GM12878 (cell line): ENCODE measurements around the gene ZNF581. TPM values are rescaled to one million over a fixed set of nuclear protein-coding genes. Genes with fewer than 3 reads are reported as not detected.

Source experiments
- ATAC-seq: fragments of 200-7000 bp; cut with Tn5 transposase; 3 replicates; pipeline ENCODE4 v1.9.1; 2020; ENCODE audit warnings: mild to moderate bottlenecking, moderate library complexity
- BruUV-seq: library from RNA; stranded (reverse); fragments of 400-500 nt; replicated peaks from 2 replicates; lab custom pipeline; 2021; lab: Mats Ljungman, UMichigan
- CTCF ChIA-PET: fragments of 300-600 bp; sonication (Branson Sonifier 250); formaldehyde crosslinking; extraction: SDS; loops from one replicate; lab custom pipeline; 2021; ENCODE audit warnings: inconsistent platforms; lab: Yijun Ruan, JAX
- POLR2A ChIA-PET: fragments of 350-600 bp; formaldehyde crosslinking; extraction: SDS; loops from one replicate; lab custom pipeline; 2021; ENCODE audit warnings: inconsistent platforms; lab: Charles Lee
- RAD21 ChIA-PET: fragments of 300-600 bp; sonication (Branson Sonifier 250); formaldehyde crosslinking; loops from one replicate; lab custom pipeline; 2023; ENCODE audit warnings: antibody characterized with exemption; ENCODE audit not compliant: unreplicated experiment; lab: Charles Lee
- SMC1A ChIA-PET: fragments of 300-600 bp; sonication (Branson Sonifier 250); formaldehyde crosslinking; loops from one replicate; lab custom pipeline; 2023; ENCODE audit not compliant: unreplicated experiment, uncharacterized antibody; lab: Charles Lee
- DNase-seq: peaks from one replicate; pipeline ENCODE4 v3.0.0-alpha.2; 2011; ENCODE audit warnings: low read depth, low spot score
- FAIRE-seq: peaks from 3 replicates; lab custom pipeline; 2011; peaks lifted over from hg19 to GRCh38; lab: Jason Lieb, UNC
- H2AFZ ChIP-seq: 2 replicates; pipeline ENCODE4 v1.6.0; 2011; ENCODE audit warnings: low read depth, low read length, control low read depth; ENCODE audit not compliant: control insufficient read depth
- H3K27ac ChIP-seq: 2 replicates; pipeline ENCODE4 v1.5.1; 2011; ENCODE audit warnings: control low read depth; ENCODE audit not compliant: control insufficient read depth, insufficient read depth
- H3K27me3 ChIP-seq, 2 experiments: replicated peaks in 1 of 2; 2 replicates each; pipeline versions ENCODE4 v1.6.0 to v1.6.1; 2011; ENCODE audit warnings: low read length in 1 of 2; ENCODE audit not compliant: control insufficient read depth in 2 of 2, insufficient read depth in 2 of 2
- H3K36me3 ChIP-seq, 2 experiments: 2 replicates each; pipeline ENCODE4 v1.5.1; 2011; ENCODE audit warnings: low read length in 1 of 2; ENCODE audit not compliant: control insufficient read depth in 2 of 2, insufficient read depth in 2 of 2
- H3K4me1 ChIP-seq: 2 replicates; pipeline ENCODE4 v1.6.1; 2011; ENCODE audit warnings: mild to moderate bottlenecking, low read length, moderate library complexity, mixed read lengths; ENCODE audit not compliant: control insufficient read depth, insufficient read depth
- H3K4me2 ChIP-seq: 2 replicates; pipeline ENCODE4 v1.6.0; 2011; ENCODE audit warnings: control low read depth; ENCODE audit not compliant: control insufficient read depth, insufficient read depth
- H3K4me3 ChIP-seq: fragments of 200-600 bp; sonication (generic); 2 replicates; pipeline ENCODE4 v1.5.1; 2016
- H3K79me2 ChIP-seq: 2 replicates; pipeline ENCODE4 v1.6.0; 2011; ENCODE audit warnings: low read length; ENCODE audit not compliant: control insufficient read depth, insufficient read depth
- H3K9ac ChIP-seq: 2 replicates; pipeline ENCODE4 v1.8.0; 2011; ENCODE audit warnings: low read length, control low read depth, mixed read lengths; ENCODE audit not compliant: control insufficient read depth, insufficient read depth
- H3K9me3 ChIP-seq: replicated peaks from 3 replicates; pipeline ENCODE4 v1.5.1; 2011; ENCODE audit warnings: mild to moderate bottlenecking, low read length; ENCODE audit not compliant: control insufficient read depth, insufficient read depth
- H4K20me1 ChIP-seq: 2 replicates; pipeline ENCODE4 v1.6.0; 2011; ENCODE audit not compliant: control insufficient read depth, insufficient read depth
- CBFB ChIP-seq: IDR thresholded peaks from 2 replicates; pipeline ENCODE4 v1.6.1; 2016; ENCODE audit warnings: antibody characterized with exemption, low read depth
- EP300 ChIP-seq, 2 experiments: fragments of 150-350 bp in 1 of 2; IDR thresholded peaks; 2 replicates each; pipeline ENCODE4 v1.6.1; 2011 to 2012; ENCODE audit warnings: low read depth in 2 of 2, low read length in 2 of 2, borderline replicate concordance in 1 of 2, improper control_type of control experiment in 1 of 2, inconsistent platforms in 1 of 2; ENCODE audit not compliant: control insufficient read depth in 1 of 2
- ESRRA ChIP-seq: IDR thresholded peaks from 2 replicates; pipeline ENCODE4 v1.6.1; 2012; ENCODE audit warnings: mild to moderate bottlenecking, low read length, improper control_type of control experiment
- GABPA ChIP-seq: IDR thresholded peaks from 2 replicates; pipeline ENCODE4 v1.6.1; 2014; ENCODE audit warnings: antibody characterized with exemption, low read depth, mild to moderate bottlenecking, inconsistent platforms
- IRF4 ChIP-seq: IDR thresholded peaks from 2 replicates; pipeline ENCODE4 v1.6.1; 2011; ENCODE audit warnings: low read depth, low read length
- NFXL1 ChIP-seq: fragments of 450-650 bp; IDR thresholded peaks from 2 replicates; pipeline ENCODE4 v1.6.1; 2017; ENCODE audit warnings: antibody characterized with exemption, mild to moderate bottlenecking, borderline replicate concordance
- RAD21 ChIP-seq: IDR thresholded peaks from 2 replicates; pipeline ENCODE4 v1.6.1; 2011; ENCODE audit warnings: mild to moderate bottlenecking, low read depth, low read length, moderate library complexity; ENCODE audit not compliant: insufficient read depth
- SMC3 ChIP-seq: IDR thresholded peaks from 2 replicates; pipeline ENCODE4 v1.6.1; 2011; ENCODE audit warnings: low read length, improper control_type of control experiment, borderline replicate concordance
- SRF ChIP-seq, 2 experiments: IDR thresholded peaks; 2 replicates each; pipeline ENCODE4 v1.6.1; 2011; ENCODE audit warnings: low read depth in 2 of 2, low read length in 2 of 2, mild to moderate bottlenecking in 1 of 2, moderate library complexity in 1 of 2
- TAF1 ChIP-seq: IDR thresholded peaks from 2 replicates; pipeline ENCODE4 v1.6.1; 2011; ENCODE audit warnings: mild to moderate bottlenecking, low read depth, low read length, borderline replicate concordance
- YBX1 ChIP-seq: fragments of 450-650 bp; IDR thresholded peaks from 2 replicates; pipeline ENCODE4 v1.6.1; 2016; ENCODE audit warnings: antibody characterized with exemption
- WGBS: methylation state at CpG from one replicate; pipeline ENCODE4 v1.1.6; 2016; ENCODE audit warnings: low lambda C conversion rate; ENCODE audit not compliant: insufficient replicate concordance, insufficient coverage; ENCODE audit errors: missing lambda C conversion rate; 5-methylcytosine and 5-hydroxymethylcytosine counted together
- in situ Hi-C: fragments of 300-500 bp; cut with MboI; formaldehyde crosslinking; loops from 9 replicates; pipeline ENCODE4 v1.14.3; 2018; ENCODE audit warnings: mixed read lengths
- intact Hi-C: fragments of 100-400 bp; cut with micrococcal nuclease; formaldehyde crosslinking; loops from one replicate; pipeline ENCODE4 v1.14.2; 2022; ENCODE audit not compliant: unreplicated experiment
- polyA plus RNA-seq, 11 experiments: library from polyadenylated mRNA; depleted of rRNA in 4 of 11; unstranded in 6 of 11; stranded (reverse) in 5 of 11; fragments of >200 nt; fragmentation: Nextera tagmentation in 4 of 11; fragmentation: Illumina TruSeq in 1 of 11; extraction: Ambion mirVana in 4 of 11; extraction: Trizol in 1 of 11; gene quantifications; 1 replicate in 1 of 11; 2 replicates in 10 of 11; pipeline versions ENCODE4 v1.2.1 to v1.2.3, GENCODE V29; 2011 to 2016; ENCODE audit warnings: inconsistent platforms in 2 of 11, missing spikeins in 2 of 11, low read depth in 1 of 11
- total RNA-seq, 4 experiments: library from RNA; depleted of rRNA in 3 of 4; stranded (reverse); fragments of >200 nt in 3 of 4; fragmentation: Illumina TruSeq in 1 of 4; extraction: Trizol in 1 of 4; gene quantifications; 2 replicates each; pipeline versions ENCODE4 v1.2.1 to v1.2.3, GENCODE V29; 2013 to 2021
- TF ChIP-seq, protein P1 (sequence below): fragments of 450-650 bp; IDR thresholded peaks from 2 replicates; pipeline ENCODE4 v1.6.1; 2016; ENCODE audit warnings: mild to moderate bottlenecking
- TF ChIP-seq, protein P2 (sequence below): fragments of 450-650 bp; IDR thresholded peaks from 2 replicates; pipeline ENCODE4 v1.6.1; 2016; ENCODE audit warnings: mild to moderate bottlenecking

The ZNF581 gene
- total and polyA plus RNA-seq, 10 of the 15 experiments (the other 5 are each of a cell fraction or from before 2014, with no cell fraction given), result 4.7 to 45.4 (median 22.2) TPM

DNA sequence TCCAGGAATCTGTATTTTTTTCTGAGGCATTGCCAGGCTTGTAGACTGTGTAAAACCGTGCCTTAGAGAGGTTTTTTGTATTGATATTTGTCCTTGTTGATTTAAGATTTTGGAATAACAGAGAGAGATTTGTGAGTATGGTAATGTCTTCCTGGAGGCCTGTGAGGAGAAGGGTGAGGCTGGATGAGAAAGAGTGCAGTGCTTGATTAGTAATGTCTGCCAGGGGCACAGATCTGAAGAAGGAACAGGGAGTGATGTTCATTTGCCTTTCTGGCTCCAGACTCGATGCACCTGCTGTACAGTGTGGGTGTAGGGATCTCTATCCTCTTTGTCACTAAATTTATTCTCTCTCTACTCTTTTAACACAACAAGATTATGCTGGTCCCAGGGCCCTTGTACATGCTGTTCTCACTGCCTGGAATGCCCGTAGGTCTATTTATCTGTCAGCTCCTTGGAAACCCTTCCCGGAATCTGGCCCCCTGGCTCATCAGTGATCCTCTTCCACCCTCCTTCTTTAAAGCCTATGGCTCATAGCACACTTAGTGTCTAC lies 48.4 kb upstream of the ZNF581 start:
- Histone ChIP-seq H3K79me2 (no peaks in the 10 kb centered on the region), H3K4me1 (no peaks in the 10 kb centered on the region), H3K27ac (no peak overlapping the region), H4K20me1 (no peaks in the 10 kb centered on the region), H3K9ac (no peak overlapping the region), H3K4me3 (no peak overlapping the region), H3K9me3 (peaks cover 2% of the 10 kb centered on the region; the same call in 2 of the 3 replicates), H3K27me3 (no peaks in the 10 kb centered on the region), H3K36me3 (peaks cover 0 to 8% of the 10 kb centered on the region in 2 experiments; a peak in 1 of 4 replicates), H2AFZ (no peak overlapping the region), H3K4me2 (no peak overlapping the region)
- CTCF ChIA-PET, result no interaction called here
- RAD21 ChIA-PET, result no interaction called here
- in situ Hi-C loops, result no loop called here
- intact Hi-C loops, result no loop called here
- TF ChIP-seq, protein P1, sequence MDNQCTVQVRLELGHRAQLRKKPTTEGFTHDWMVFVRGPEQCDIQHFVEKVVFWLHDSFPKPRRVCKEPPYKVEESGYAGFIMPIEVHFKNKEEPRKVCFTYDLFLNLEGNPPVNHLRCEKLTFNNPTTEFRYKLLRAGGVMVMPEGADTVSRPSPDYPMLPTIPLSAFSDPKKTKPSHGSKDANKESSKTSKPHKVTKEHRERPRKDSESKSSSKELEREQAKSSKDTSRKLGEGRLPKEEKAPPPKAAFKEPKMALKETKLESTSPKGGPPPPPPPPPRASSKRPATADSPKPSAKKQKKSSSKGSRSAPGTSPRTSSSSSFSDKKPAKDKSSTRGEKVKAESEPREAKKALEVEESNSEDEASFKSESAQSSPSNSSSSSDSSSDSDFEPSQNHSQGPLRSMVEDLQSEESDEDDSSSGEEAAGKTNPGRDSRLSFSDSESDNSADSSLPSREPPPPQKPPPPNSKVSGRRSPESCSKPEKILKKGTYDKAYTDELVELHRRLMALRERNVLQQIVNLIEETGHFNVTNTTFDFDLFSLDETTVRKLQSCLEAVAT, result peak; percentile 74
- TF ChIP-seq SRF (IDR thresholded peaks at IDR 0.05; ENCODE audit: low read depth in 2 of 2, low read length in 2 of 2), result peak in 1 of 2 experiments; percentile 47; a peak in 1 of 4 replicates
- TF ChIP-seq CBFB, result no peak
- no peak for DNase-seq
- POLR2A ChIA-PET, result no interaction called here
- SMC1A ChIA-PET, result no interaction called here
- FAIRE-seq, result no peak
- BruUV-seq, result no TSS peak
- 88% methylated on average over 4 of the region's 4 CpGs for WGBS
- ATAC-seq, result no peak

DNA sequence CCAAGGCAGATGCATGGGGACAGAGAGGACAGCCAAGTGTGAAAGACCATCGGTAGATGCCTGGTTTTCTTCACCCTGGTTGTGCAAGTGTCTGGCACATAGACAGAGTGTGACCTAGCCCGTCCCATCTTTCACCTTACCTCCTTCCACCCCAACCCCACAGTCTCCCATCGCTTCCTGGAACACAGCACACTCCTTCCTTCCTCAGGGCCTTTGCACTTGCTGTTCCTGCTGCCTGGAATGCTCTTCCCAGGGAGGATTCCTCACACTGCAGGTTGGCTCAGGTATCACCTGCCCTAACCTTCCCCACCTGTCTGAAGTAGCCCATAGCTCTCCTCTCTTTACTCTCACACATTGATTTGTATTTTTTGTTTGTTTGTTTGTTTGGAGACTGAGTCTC lies 47.1 kb upstream of the ZNF581 start:
- no peak overlapping the region for H3K9ac ChIP-seq
- no peak overlapping the region for H3K4me2 ChIP-seq
- ChIA-PET POLR2A (no interaction called here), CTCF (no interaction called here), SMC1A (interaction anchor here (1.3 kb wide), 1 partner anchor 9 kb away, joined by 3 read pairs; no protein-coding TSS in a partner anchor), RAD21 (no interaction called here)
- H3K36me3 ChIP-seq, result peaks cover 0 to 8% of the 10 kb centered on the region in 2 experiments; a peak in 1 of 4 replicates
- DNase-seq (no peak), FAIRE-seq (no peak), ATAC-seq (no peak)
- no TSS peak for BruUV-seq
- in situ Hi-C loops, result no loop called here
- no peaks in the 10 kb centered on the region for H3K27me3 ChIP-seq
- peaks cover 4% of the 10 kb centered on the region; the same call in 1 of the 2 replicates for H3K4me1 ChIP-seq
- 100% methylated on average over 3 of the region's 3 CpGs for WGBS
- H3K27ac ChIP-seq, result no peak overlapping the region
- no peak overlapping the region for H2AFZ ChIP-seq
- H3K79me2 ChIP-seq, result peaks cover 9% of the 10 kb centered on the region
- H3K4me3 ChIP-seq, result no peak overlapping the region
- intact Hi-C loops, result no loop called here
- no peaks in the 10 kb centered on the region for H4K20me1 ChIP-seq
- peaks cover 2% of the 10 kb centered on the region; the same call in 2 of the 3 replicates for H3K9me3 ChIP-seq
- no peak for TF ChIP-seq NFXL1
- no peak for TF ChIP-seq TAF1
- no peak for TF ChIP-seq GABPA
- TF ChIP-seq SMC3, result no peak
- TF ChIP-seq ESRRA, result no peak
- no peak for TF ChIP-seq IRF4
- no peak for TF ChIP-seq YBX1
- TF ChIP-seq, protein P2, sequence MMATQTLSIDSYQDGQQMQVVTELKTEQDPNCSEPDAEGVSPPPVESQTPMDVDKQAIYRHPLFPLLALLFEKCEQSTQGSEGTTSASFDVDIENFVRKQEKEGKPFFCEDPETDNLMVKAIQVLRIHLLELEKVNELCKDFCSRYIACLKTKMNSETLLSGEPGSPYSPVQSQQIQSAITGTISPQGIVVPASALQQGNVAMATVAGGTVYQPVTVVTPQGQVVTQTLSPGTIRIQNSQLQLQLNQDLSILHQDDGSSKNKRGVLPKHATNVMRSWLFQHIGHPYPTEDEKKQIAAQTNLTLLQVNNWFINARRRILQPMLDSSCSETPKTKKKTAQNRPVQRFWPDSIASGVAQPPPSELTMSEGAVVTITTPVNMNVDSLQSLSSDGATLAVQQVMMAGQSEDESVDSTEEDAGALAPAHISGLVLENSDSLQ, result no peak
- TF ChIP-seq RAD21, result no peak
- no peak for TF ChIP-seq EP300 (IDR thresholded peaks at IDR 0.05; ENCODE audit: borderline replicate concordance in 1 of 2, control insufficient read depth in 1 of 2, low read depth in 2 of 2, low read length in 2 of 2)
